Psoas muscle (tissue), 8 donors: Measurements from ENCODE around the gene LTB4R. TPM values are rescaled to one million over a fixed set of nuclear protein-coding genes. Genes with fewer than 3 reads are reported as not detected.

Experiments
- ATAC-seq, 4 donors: fragments of 200-7000 bp; cut with Tn5 transposase; one replicate each; pipeline ENCODE4 v1.9.1; 2020; ENCODE audit warnings: moderate library complexity in 3 of 4, mild to moderate bottlenecking in 2 of 4
- DNase-seq, 2 donors: peaks; one replicate each; pipeline ENCODE4 v3.0.0-alpha.2; 2020
- H3K27ac ChIP-seq: fragments of 200-600 bp; one replicate; pipeline ENCODE4 v1.8.0; 2022
- H3K27me3 ChIP-seq, 3 donors: fragments of 200-600 bp in 1 of 3; one replicate each; pipeline versions ENCODE4 v1.6.1 to v1.8.0; 2013 to 2022; ENCODE audit warnings: low read length in 2 of 3, mild to moderate bottlenecking in 2 of 3, moderate library complexity in 1 of 3; ENCODE audit not compliant: insufficient read depth in 3 of 3
- H3K36me3 ChIP-seq, 2 donors: fragments of 200-600 bp in 1 of 2; one replicate each; pipeline versions ENCODE4 v1.6.1 to v1.8.0; 2013 to 2022; ENCODE audit warnings: low read depth in 1 of 2, mild to moderate bottlenecking in 1 of 2, moderate library complexity in 1 of 2; ENCODE audit not compliant: insufficient read depth in 1 of 2
- H3K4me1 ChIP-seq: fragments of 200-600 bp; one replicate; pipeline ENCODE4 v1.8.0; 2022
- H3K4me3 ChIP-seq: fragments of 200-600 bp; one replicate; pipeline ENCODE4 v1.8.0; 2022; ENCODE audit warnings: mild to moderate bottlenecking
- H3K9me3 ChIP-seq: fragments of 200-600 bp; one replicate; pipeline ENCODE4 v1.8.0; 2022
- WGBS, 3 donors: extraction: QIAGEN DNeasy Blood & Tissue Kit; methylation state at CpG; one replicate each; pipeline versions ENCODE4 v1.1.6 to v1.1.7; 2013; 5-methylcytosine and 5-hydroxymethylcytosine counted together
- intact Hi-C, 2 donors: fragments of 100-400 bp; cut with DNase I; formaldehyde crosslinking; loops; one replicate each; pipeline versions ENCODE4 v1.11.0 to v1.14.2; 2022
- polyA plus RNA-seq, 3 donors: library from polyadenylated mRNA; stranded (reverse); fragments of 200-250 nt; gene quantifications; one replicate each; pipeline ENCODE4 v1.2.3, GENCODE V29; 2013
- total RNA-seq, 4 donors: library from RNA; stranded (reverse); fragmentation: NEBNext Ultra II Directional in 2 of 4; extraction: Animal tissue kit (Norgen Biotek cat#: 25700) in 2 of 4; gene quantifications; one replicate each; pipeline versions ENCODE4 v1.2.1 to v1.2.4, GENCODE V29; 2021 to 2023
- TF ChIP-seq, protein P1 (sequence below): fragments of 200-600 bp; IDR thresholded peaks from one replicate; pipeline ENCODE4 v1.8.0; 2022; ENCODE audit warnings: antibody characterized with exemption
- donor health status: healthy with polysubstance abuse.
- donor health status: DM: no; HTN: no; CAD: no; lungs with moderate emphysema.
- donor health status: Bipolar disorder and iron deficiency.
- donor health status: healthy.
- donor health status: DM: yes; HTN: yes; CAD: no.
- donor health status: DM: no; HTN: no; CAD: no.
- donor health status: DM: no; HTN: no; CAD: no.
- donor health status: DM: yes; HTN: yes; CAD: no.

LTB4R gene
- total and polyA plus RNA-seq, 7 donors, result 0.35 to 2.1 (median 1.9) TPM

DNA sequence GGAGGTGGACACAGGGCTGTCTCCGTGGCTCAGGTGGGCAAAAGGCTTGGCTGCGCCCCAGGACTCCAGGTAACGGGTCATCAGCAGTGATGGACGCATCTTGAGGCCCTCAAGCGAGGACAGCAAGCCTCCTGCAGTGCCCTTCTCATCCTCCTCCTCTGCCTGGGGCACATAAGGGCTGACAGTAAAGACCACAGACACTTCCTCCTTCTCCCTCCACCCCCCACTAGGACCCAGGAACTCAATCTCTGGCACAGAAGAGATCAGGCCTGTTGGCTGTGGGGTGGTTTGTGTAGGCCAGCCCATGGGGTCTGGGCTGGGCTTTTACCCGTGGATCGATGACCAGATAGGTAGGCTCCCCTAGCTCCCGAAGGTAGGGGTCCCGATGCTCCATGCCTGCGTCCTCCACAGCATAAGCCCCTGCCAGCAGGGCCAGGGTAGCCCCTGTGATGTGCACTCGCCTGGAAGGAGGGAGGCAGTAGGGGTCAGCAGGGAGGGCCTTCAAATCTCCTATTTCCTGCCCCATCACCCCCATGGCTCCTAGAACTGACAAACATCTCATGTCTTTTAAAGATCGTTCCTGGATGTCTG lies 17.9 kb downstream of the LTB4R start:
- Histone ChIP-seq H3K36me3 (no peaks in the 10 kb centered on the region), H3K27me3 (peaks cover 0 to 12% (median 0%) of the 10 kb centered on the region in 3 donors), H3K9me3 (no peaks in the 10 kb centered on the region), H3K27ac (no peak overlapping the region), H3K4me3 (no peak overlapping the region), H3K4me1 (peaks cover 8% of the 10 kb centered on the region)
- TF ChIP-seq, protein P1, sequence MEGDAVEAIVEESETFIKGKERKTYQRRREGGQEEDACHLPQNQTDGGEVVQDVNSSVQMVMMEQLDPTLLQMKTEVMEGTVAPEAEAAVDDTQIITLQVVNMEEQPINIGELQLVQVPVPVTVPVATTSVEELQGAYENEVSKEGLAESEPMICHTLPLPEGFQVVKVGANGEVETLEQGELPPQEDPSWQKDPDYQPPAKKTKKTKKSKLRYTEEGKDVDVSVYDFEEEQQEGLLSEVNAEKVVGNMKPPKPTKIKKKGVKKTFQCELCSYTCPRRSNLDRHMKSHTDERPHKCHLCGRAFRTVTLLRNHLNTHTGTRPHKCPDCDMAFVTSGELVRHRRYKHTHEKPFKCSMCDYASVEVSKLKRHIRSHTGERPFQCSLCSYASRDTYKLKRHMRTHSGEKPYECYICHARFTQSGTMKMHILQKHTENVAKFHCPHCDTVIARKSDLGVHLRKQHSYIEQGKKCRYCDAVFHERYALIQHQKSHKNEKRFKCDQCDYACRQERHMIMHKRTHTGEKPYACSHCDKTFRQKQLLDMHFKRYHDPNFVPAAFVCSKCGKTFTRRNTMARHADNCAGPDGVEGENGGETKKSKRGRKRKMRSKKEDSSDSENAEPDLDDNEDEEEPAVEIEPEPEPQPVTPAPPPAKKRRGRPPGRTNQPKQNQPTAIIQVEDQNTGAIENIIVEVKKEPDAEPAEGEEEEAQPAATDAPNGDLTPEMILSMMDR, result no peak
- ATAC-seq (no peak), DNase-seq (no peak)
- intact Hi-C loops, result no loop called here
- WGBS, 3 donors, result 86 to 90% (median 89%) methylated on average over 11 to 12 of the region's 12 CpGs

DNA sequence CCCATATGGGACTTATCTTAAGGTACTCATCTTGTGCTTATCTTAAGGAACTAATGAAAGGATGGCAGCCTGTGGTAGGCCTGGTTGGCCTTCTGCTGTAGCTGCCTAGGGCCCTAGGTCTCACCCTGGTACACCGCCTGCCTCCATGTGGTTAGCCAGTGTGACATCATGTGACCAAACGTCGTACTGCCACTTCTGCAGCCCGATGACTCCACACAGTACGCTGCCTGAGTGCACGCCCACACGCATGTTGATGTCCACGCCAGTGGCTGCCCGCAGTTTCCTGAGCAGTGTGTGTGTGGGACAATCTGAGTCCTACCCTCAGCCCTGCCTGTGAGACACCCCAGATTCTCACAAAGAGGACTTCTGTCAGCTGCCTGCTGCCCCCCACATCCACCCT lies 18.4 kb downstream of the LTB4R start:
- Histone ChIP-seq H3K27ac (no peak overlapping the region), H3K36me3 (no peaks in the 10 kb centered on the region), H3K9me3 (no peaks in the 10 kb centered on the region), H3K27me3 (peaks cover 0 to 18% (median 2%) of the 10 kb centered on the region in 3 donors), H3K4me3 (no peak overlapping the region), H3K4me1 (peaks cover 9% of the 10 kb centered on the region)
- intact Hi-C loops, result no loop called here
- TF ChIP-seq, protein P1, result no peak
- 76 to 84% (median 76%) methylated on average over 9 of the region's 9 CpGs for WGBS, 3 donors
- peak; percentile 54 to 71 for DNase-seq
- peak in 1 of 4 donors; percentile 6 for ATAC-seq

DNA sequence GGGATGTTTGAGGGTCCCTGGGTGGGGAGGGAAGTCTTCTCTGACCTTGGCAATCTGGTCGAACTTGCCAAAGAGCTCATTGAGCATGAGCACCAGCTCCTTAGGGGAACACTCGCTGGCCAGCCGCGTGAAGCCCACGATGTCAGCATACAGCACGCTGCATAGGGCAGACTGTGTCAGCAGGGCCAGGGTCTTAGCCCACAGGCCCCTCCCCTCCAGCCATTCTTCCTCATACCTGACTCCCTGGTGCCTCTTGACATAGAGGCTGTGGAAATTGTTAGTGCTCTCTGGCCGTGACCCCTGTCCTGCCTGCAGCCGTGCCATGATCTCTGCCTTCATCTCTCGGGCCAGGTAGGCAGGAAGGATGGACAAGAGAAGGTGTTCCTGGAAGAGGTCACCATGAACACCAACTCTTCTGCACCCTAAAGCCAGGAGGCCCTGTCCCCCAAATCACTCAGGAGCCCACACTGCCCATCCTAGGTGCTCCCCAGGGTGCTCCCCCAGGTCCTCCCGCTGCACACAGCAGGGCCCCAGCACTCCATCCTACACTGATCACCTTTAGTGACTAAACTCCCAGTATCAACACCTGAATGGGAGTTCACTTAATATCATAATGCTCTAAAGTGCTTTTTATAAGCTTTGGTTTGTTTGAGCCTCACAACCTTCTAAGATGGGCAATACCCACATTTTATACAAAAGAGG lies 19.8 kb downstream of the LTB4R start:
- Histone ChIP-seq H3K9me3 (no peaks in the 10 kb centered on the region), H3K27ac (no peak overlapping the region), H3K36me3 (no peaks in the 10 kb centered on the region), H3K4me3 (no peak overlapping the region), H3K27me3 (peaks cover 0 to 32% (median 4%) of the 10 kb centered on the region in 3 donors), H3K4me1 (peaks cover 10% of the 10 kb centered on the region)
- DNase-seq, result no peak
- 89 to 92% (median 90%) methylated on average over 10 of the region's 10 CpGs for WGBS, 3 donors
- intact Hi-C loops, result loop anchor here in 1 of 2 donors (1.0 kb wide), 1 partner anchor 105 kb away; no protein-coding TSS in a partner anchor
- ATAC-seq, result no peak
- TF ChIP-seq, protein P1, result no peak

DNA sequence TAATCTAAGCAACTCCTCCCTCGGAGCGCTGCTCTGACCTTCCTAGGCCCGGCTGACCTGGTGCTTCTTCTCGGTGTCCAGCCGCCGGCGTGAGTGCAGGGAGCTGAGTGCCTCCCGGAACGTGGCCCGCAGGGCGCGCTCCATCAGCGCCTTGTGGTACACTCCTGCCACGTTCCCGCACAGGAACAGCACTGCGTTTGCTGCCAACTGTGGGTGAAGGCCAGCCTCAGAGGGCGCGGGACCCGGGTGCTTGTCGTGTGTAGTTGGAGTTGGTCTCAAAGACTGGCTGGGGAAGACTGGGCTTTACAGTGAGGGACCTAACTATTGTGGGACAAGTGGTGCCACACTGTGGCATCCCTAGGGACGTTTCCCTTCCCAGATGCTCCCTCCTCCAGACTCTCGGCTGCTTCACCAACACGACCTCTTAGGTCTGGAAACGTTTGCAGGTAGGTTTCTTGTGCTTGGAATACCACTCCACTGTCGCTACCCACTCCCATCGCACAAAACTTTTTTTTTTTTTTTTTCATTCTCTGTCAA lies 20.5 kb downstream of the LTB4R start:
- peaks cover 0 to 39% (median 4%) of the 10 kb centered on the region in 3 donors for H3K27me3 ChIP-seq
- DNase-seq (no peak), ATAC-seq (no peak)
- H3K4me3 ChIP-seq, result no peak overlapping the region
- TF ChIP-seq, protein P1, result no peak
- H3K27ac ChIP-seq, result no peak overlapping the region
- no peaks in the 10 kb centered on the region for H3K36me3 ChIP-seq
- no peaks in the 10 kb centered on the region for H3K9me3 ChIP-seq
- H3K4me1 ChIP-seq, result peaks cover 10% of the 10 kb centered on the region
- WGBS, 3 donors, result 45 to 56% (median 48%) methylated on average over 26 of the region's 26 CpGs
- intact Hi-C loops, result loop anchor here (1.0 to 2.0 kb wide), 2 partner anchors 103 to 105 kb away; no protein-coding TSS in a partner anchor
